HFFc6 (cell line): ENCODE results near the gene MAGI1. TPM values are rescaled to one million over a fixed set of nuclear protein-coding genes. Genes with fewer than 3 reads are reported as not detected.
A peak's percentile ranks its signal among the peaks of the same experiment; 100 is the strongest.

Experiments used
- DNase-seq: peaks from one replicate; pipeline ENCODE4 v3.0.0-alpha.2; 2018
- H3K27ac Mint-ChIP-seq: 2 replicates; pipeline ENCODE4 v1.8.0; 2020; ENCODE audit warnings: mild to moderate bottlenecking, mixed read lengths
- H3K27me3 Mint-ChIP-seq: 2 replicates; pipeline ENCODE4 v1.8.0; 2021; ENCODE audit warnings: mild to moderate bottlenecking, moderate library complexity, mixed read lengths; ENCODE audit not compliant: insufficient read depth
- H3K36me3 Mint-ChIP-seq: 2 replicates; pipeline ENCODE4 v1.8.0; 2021; ENCODE audit warnings: low read depth, mixed read lengths
- H3K4me1 Mint-ChIP-seq: 2 replicates; pipeline ENCODE4 v1.8.0; 2020; ENCODE audit warnings: low read depth, mixed read lengths
- H3K4me3 Mint-ChIP-seq: 2 replicates; pipeline ENCODE4 v1.8.0; 2020; ENCODE audit warnings: mild to moderate bottlenecking, moderate library complexity, mixed read lengths
- H3K9me3 Mint-ChIP-seq: 2 replicates; pipeline ENCODE4 v1.8.0; 2020; ENCODE audit warnings: mild to moderate bottlenecking, mixed read lengths
- total RNA-seq, 6 experiments: library from RNA; stranded (reverse); fragmentation: NEBNext Ultra II Directional; extraction: Animal tissue kit (Norgen Biotek cat#: 25700); gene quantifications; 2 replicates in 1 of 6; 3 replicates in 5 of 6; pipeline ENCODE4 v1.2.3, GENCODE V29; 2021
- TF ChIP-seq, protein P1 (sequence below): fragments of 200-600 bp; sonication (generic); IDR thresholded peaks from 2 replicates; pipeline ENCODE4 v1.5.0; 2021; ENCODE audit warnings: antibody characterized with exemption, mild to moderate bottlenecking

MAGI1 gene
- total RNA-seq, 6 experiments from 2014 or later: 21.1 to 30.5 (median 22.4) TPM

DNA sequence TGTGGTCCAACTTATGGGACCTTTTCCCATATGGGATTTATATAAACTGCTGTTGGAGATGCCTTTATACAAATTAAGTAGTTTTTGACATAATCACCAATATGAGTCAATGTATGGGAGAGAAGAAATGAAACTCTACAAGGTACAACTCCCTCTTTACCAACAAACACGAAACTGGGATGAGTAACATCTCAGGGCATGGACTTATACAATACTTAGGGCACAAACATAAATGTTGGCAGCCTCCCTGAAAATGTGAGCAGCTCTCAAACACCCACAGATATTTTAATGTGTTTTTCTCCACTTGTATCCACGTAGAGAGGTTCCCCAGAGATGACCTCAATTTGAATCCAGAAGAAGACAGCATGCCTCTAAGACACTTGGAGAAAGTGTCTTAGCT is 161.6 kb downstream of the MAGI1 start:
- H3K36me3 Mint-ChIP-seq: no peaks in the 10 kb centered on the region
- H3K4me1 Mint-ChIP-seq: peaks cover 24% of the 10 kb centered on the region
- no peak for DNase-seq
- H3K9me3 Mint-ChIP-seq: no peaks in the 10 kb centered on the region
- no peak overlapping the region for H3K27ac Mint-ChIP-seq
- no peak overlapping the region for H3K4me3 Mint-ChIP-seq
- TF ChIP-seq, protein P1, sequence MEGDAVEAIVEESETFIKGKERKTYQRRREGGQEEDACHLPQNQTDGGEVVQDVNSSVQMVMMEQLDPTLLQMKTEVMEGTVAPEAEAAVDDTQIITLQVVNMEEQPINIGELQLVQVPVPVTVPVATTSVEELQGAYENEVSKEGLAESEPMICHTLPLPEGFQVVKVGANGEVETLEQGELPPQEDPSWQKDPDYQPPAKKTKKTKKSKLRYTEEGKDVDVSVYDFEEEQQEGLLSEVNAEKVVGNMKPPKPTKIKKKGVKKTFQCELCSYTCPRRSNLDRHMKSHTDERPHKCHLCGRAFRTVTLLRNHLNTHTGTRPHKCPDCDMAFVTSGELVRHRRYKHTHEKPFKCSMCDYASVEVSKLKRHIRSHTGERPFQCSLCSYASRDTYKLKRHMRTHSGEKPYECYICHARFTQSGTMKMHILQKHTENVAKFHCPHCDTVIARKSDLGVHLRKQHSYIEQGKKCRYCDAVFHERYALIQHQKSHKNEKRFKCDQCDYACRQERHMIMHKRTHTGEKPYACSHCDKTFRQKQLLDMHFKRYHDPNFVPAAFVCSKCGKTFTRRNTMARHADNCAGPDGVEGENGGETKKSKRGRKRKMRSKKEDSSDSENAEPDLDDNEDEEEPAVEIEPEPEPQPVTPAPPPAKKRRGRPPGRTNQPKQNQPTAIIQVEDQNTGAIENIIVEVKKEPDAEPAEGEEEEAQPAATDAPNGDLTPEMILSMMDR: no peak
- no peaks in the 10 kb centered on the region; the same call in 1 of the 2 replicates for H3K27me3 Mint-ChIP-seq

DNA sequence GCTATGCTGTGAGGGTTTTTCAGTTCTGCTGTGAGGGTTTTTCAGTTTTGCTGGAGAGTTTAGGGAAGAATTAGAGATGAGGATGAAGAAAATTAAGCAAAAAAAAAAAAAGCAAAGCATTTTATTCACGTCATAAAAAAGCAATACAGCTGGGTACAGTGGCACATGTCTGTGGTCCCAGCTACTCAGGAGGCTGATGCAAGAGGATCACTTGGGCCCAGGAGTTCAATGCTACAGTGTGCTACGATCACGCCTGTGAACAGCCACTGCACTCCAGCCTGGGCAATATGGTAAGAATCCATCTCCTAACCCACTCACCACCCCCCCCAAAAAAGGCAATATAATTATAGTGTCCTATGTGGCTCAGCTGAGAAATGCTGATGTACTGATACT is 162.7 kb downstream of the MAGI1 start:
- H3K4me3 Mint-ChIP-seq: no peak overlapping the region
- H3K9me3 Mint-ChIP-seq: no peaks in the 10 kb centered on the region
- peaks cover 19% of the 10 kb centered on the region for H3K4me1 Mint-ChIP-seq
- H3K27ac Mint-ChIP-seq: no peak overlapping the region
- TF ChIP-seq, protein P1: no peak
- H3K27me3 Mint-ChIP-seq: no peaks in the 10 kb centered on the region; the same call in 1 of the 2 replicates
- no peak for DNase-seq
- H3K36me3 Mint-ChIP-seq: no peaks in the 10 kb centered on the region

- Mint-ChIP-seq H3K9me3 (no peaks in the 10 kb centered on the region), H3K4me3 (no peak overlapping the region)
Observed at GRCh38 chr3:65875393-65876027, 163.2 kb downstream of the MAGI1 start.

GRCh38 chr3:65873869-65874268 is 164.8 kb downstream of the MAGI1 start:
- peaks cover 30% of the 10 kb centered on the region for H3K4me1 Mint-ChIP-seq
- no peaks in the 10 kb centered on the region for H3K9me3 Mint-ChIP-seq
- H3K27me3 Mint-ChIP-seq: no peaks in the 10 kb centered on the region; the same call in none of the 2 replicates
- no peaks in the 10 kb centered on the region for H3K36me3 Mint-ChIP-seq
- DNase-seq: no peak
- no peak overlapping the region for H3K4me3 Mint-ChIP-seq
- no peak overlapping the region for H3K27ac Mint-ChIP-seq
- TF ChIP-seq, protein P1: no peak

More at GRCh38 chr3:65875393-65876027, 163.2 kb downstream of the MAGI1 start:
- H3K4me1 Mint-ChIP-seq: peaks cover 21% of the 10 kb centered on the region
- H3K27ac Mint-ChIP-seq: peak overlapping the region; percentile 18; the same call in 1 of the 2 replicates
- TF ChIP-seq, protein P1: no peak
- DNase-seq: no peak
- no peaks in the 10 kb centered on the region; the same call in 1 of the 2 replicates for H3K27me3 Mint-ChIP-seq
- no peaks in the 10 kb centered on the region for H3K36me3 Mint-ChIP-seq

DNA sequence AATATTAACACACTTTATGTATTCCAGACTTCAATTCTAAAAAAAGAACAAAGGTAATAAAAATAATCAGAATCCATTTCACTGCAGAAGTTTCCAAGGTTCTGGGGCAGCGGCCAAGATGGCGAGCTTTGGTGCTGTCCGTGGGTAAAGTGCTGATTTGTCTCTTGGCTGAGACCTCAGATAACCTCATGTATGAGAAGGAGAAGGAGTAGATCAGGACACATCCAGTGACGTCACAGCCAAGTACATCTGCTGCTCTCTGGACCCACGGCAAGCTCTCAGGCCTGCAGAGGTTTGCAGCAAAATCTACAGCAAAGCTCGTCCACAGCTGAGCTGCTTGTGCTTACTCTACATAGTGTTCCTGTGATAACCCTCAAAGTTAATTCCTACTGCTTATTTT is 165.7 kb downstream of the MAGI1 start:
- H3K4me1 Mint-ChIP-seq: peaks cover 30% of the 10 kb centered on the region
- H3K9me3 Mint-ChIP-seq: no peaks in the 10 kb centered on the region
- no peaks in the 10 kb centered on the region for H3K36me3 Mint-ChIP-seq
- H3K27me3 Mint-ChIP-seq: no peaks in the 10 kb centered on the region; the same call in 1 of the 2 replicates
- no peak overlapping the region for H3K27ac Mint-ChIP-seq
- DNase-seq: no peak
- no peak overlapping the region for H3K4me3 Mint-ChIP-seq
- TF ChIP-seq, protein P1: no peak
